Activated T-cell treated with anti-CD3 and anti-CD28 coated beads, Interleukin-2, amount 50 U/mL, for 24 hours (primary cell): Measurements from ENCODE around the gene KRT31.
"Not testable (repeated sequence)": the region's sequence is repeated elsewhere in the genome, so short reads cannot be mapped to it uniquely, and the experiment has no call there.

ENCODE experiments used
- DNase-seq: peaks from one replicate; pipeline ENCODE4 v3.0.0-alpha.2; 2020
- H3K27ac Mint-ChIP-seq: 2 replicates; pipeline ENCODE4 v1.8.0; 2020; ENCODE audit warnings: mild to moderate bottlenecking, mixed read lengths
- H3K27me3 Mint-ChIP-seq: 2 replicates; pipeline ENCODE4 v1.8.0; 2020; ENCODE audit warnings: mixed read lengths
- H3K36me3 Mint-ChIP-seq: 2 replicates; pipeline ENCODE4 v1.8.0; 2020; ENCODE audit warnings: low read depth, mixed read lengths
- H3K4me1 Mint-ChIP-seq: 2 replicates; pipeline ENCODE4 v1.8.0; 2020; ENCODE audit warnings: low read depth, mixed read lengths
- H3K4me3 Mint-ChIP-seq: 2 replicates; pipeline ENCODE4 v1.8.0; 2020; ENCODE audit warnings: mild to moderate bottlenecking, moderate library complexity, mixed read lengths
- H3K9me3 Mint-ChIP-seq: 2 replicates; pipeline ENCODE4 v1.8.0; 2020; ENCODE audit warnings: mixed read lengths

The KRT31 gene

DNA sequence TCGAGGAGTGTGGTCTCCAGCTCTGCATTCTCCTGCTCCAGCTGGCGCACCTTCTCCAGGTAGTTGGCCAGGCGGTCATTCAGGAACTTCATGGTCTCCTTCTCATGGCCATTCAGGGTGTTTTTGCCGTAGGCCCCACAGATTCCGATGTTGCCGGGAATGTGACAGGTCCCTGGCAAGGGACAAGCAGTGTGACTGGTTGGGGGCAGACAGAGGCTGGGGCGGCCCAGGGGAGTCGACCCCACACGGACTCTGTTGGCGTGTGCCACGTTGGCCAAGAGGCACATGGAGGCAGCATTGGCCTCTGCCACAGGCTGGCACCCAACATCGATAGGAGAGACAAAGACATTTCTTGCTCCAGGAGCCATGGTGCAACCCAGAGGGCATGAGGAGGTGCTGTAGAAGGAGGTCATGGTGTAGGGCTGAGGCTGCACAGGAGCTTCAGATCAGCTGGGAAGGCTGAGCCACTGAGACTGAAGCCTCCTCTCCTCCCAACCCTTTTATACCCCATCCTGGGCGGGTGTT, 26.8 kb upstream of the KRT31 start, which contains the start of gene KRT37:
TSS of gene KRT37 (minus strand) at position 475 of the 525 bp plus-strand sequence. CDS start at position 413, 62 bp downstream.
- no peaks in the 10 kb centered on the region for H3K36me3 Mint-ChIP-seq
- no peak for DNase-seq
- H3K9me3 Mint-ChIP-seq = no peaks in the 10 kb centered on the region
- no peak within 1 kb of the TSS for H3K4me3 Mint-ChIP-seq
- H3K27me3 Mint-ChIP-seq = no peaks in the 10 kb centered on the region
- H3K4me1 Mint-ChIP-seq = peaks cover 1% of the 10 kb centered on the region
- no peak within 1 kb of the TSS for H3K27ac Mint-ChIP-seq

DNA sequence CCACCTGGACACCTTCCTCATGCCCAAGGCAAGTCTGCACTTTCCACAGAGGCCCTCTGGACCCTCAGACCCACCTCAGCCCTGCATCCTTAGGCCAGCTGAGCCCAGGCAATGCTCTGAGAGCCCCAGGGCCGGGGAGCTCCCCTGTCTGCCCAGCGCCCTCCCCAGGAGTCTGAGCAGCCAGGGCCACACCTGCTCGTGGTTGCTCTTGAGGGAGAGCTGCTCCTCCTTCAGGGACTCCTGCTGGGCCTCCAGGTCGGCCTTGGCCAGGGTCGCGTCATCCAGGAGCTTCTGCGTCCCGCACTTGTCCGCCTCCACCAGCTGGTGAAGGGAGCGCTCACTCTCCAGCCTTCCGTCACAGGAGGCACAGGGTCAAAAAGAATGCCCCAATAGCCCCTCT, 25.2 kb upstream of the KRT31 start:
- DNase-seq, H3K9me3 Mint-ChIP-seq, H3K36me3 Mint-ChIP-seq, H3K27me3 Mint-ChIP-seq, H3K4me1 Mint-ChIP-seq, H3K4me3 Mint-ChIP-seq, H3K27ac Mint-ChIP-seq: not testable (repeated sequence)

DNA sequence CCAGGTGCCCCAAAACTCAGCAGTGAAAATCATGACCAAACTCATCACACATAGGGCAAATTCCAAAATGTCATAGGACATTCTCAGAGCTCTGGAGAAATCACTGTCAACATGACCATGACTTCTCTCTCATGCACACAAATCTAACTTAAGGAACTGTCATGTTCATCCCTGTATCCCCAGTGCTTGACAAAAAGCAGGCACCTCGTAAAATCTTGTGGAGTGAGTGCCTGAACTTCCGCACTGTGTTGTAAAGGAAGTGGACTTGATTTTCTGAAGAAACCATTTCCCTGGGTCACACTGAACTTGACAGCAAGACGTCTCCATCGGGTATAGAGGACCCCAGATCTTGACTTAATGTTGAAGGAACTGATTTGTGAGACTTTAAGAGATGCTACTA, 24.2 kb upstream of the KRT31 start:
- Mint-ChIP-seq H3K27me3 (no peaks in the 10 kb centered on the region), H3K4me3 (no peak overlapping the region), H3K27ac (no peak overlapping the region), H3K4me1 (peaks cover 1% of the 10 kb centered on the region), H3K36me3 (no peaks in the 10 kb centered on the region), H3K9me3 (no peaks in the 10 kb centered on the region)
- DNase-seq = no peak

DNA sequence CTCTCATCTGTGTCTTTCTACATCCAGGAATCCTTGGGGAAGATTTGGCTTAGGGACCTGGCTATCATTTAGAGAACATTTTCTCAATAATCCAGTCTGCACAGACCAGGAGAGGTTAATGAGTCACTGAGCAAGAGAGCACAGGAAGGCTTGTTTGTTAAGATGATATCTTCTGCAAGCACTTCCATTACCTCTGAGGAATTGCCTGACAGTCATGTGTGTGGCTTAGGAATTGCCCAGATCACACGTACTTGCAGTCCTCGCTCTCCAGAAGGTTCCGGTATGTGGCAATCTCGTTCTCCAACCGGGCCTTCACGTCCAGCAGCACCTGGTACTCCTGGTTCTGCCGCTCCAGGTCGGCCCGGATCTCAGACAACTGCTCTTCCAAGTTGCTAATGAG, 23.7 kb upstream of the KRT31 start:
- no peaks in the 10 kb centered on the region for H3K9me3 Mint-ChIP-seq
- no peak overlapping the region for H3K27ac Mint-ChIP-seq
- H3K4me1 Mint-ChIP-seq = peaks cover 1% of the 10 kb centered on the region
- H3K4me3 Mint-ChIP-seq = no peak overlapping the region
- no peak for DNase-seq
- H3K36me3 Mint-ChIP-seq = no peaks in the 10 kb centered on the region
- H3K27me3 Mint-ChIP-seq = no peaks in the 10 kb centered on the region

DNA sequence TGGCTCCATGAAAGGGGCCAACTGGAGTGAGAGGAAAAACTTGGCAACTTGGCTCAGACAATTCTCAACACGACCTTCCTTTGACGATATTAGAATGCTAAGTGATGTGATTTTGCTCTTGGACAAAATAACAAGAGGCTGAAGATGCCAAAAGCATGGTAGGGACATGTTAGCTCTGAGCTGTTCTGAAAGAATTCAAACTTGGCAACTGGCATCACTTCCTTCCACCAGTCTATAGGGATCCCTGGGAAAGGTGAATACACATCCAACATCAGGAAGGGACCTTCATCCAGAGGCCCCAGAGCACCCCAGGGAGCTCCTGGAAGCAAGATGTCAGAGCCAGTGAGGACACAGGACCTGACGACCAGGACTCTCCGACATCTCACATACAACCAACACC, 22.7 kb upstream of the KRT31 start:
- no peak overlapping the region for H3K27ac Mint-ChIP-seq
- H3K9me3 Mint-ChIP-seq = no peaks in the 10 kb centered on the region
- peaks cover 1% of the 10 kb centered on the region for H3K4me1 Mint-ChIP-seq
- no peaks in the 10 kb centered on the region for H3K36me3 Mint-ChIP-seq
- H3K27me3 Mint-ChIP-seq = no peaks in the 10 kb centered on the region
- no peak overlapping the region for H3K4me3 Mint-ChIP-seq
- no peak for DNase-seq

DNA sequence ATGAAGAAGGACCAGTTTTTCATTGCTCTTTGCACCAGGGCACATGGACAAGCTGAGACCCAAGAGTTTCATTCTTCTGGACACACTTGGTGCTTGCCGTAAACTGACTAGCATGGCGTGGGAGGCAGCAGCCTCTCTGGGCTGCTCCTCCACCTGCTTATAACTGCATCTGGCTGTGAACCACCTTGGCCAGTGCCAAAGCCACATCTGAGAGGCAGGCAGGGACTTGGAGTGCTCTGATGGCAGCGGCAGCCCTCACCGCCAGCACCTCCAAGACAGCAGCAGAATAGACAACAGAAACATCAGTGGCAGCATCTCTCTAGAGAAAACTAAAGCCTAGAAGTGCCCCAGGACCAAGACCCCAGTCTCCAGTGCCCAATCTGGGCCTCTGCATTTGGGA, 22.3 kb upstream of the KRT31 start:
- H3K4me1 Mint-ChIP-seq = peaks cover 1% of the 10 kb centered on the region
- H3K9me3 Mint-ChIP-seq = no peaks in the 10 kb centered on the region
- no peak overlapping the region for H3K27ac Mint-ChIP-seq
- no peak overlapping the region for H3K4me3 Mint-ChIP-seq
- DNase-seq = no peak
- H3K27me3 Mint-ChIP-seq = no peaks in the 10 kb centered on the region
- no peaks in the 10 kb centered on the region for H3K36me3 Mint-ChIP-seq

DNA sequence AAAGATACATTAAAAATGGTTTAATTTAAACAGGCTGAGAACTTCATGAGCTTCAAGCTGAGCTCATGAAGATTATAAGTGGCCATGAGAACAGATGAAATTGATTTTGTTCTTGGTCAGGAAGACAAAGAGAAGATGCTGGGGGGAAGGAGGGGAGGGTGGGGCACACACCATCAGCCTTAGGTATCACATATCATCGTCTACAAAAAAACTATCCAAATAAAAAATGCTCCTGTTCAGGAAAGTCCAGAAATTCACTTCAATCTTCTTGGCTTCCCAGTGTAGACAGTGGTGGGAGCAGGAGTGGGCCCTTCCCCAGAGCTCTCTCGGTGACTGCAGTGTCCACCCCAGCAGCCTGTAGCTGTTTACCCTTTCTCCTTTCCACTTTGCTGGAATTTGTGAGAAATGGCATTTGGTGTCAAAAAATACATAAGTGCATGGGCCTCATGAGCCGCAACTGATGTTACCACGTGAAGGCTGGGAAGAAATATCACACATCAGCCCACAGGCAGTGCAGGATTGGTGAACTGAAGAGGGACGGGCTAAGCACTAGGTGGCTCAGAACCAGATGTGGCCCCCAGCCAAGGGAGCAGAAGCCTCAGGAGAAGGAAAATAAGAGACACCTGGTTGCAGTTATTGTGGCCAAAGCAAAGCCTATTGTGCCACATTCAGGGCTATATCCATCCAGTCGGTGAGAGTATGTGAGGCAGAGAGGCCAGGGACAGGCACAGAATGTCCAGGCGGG, 20.9 kb upstream of the KRT31 start:
- Mint-ChIP-seq H3K4me3 (no peak overlapping the region), H3K27me3 (no peaks in the 10 kb centered on the region), H3K4me1 (peaks cover 1% of the 10 kb centered on the region), H3K36me3 (no peaks in the 10 kb centered on the region), H3K9me3 (no peaks in the 10 kb centered on the region), H3K27ac (no peak overlapping the region)
- DNase-seq = no peak

DNA sequence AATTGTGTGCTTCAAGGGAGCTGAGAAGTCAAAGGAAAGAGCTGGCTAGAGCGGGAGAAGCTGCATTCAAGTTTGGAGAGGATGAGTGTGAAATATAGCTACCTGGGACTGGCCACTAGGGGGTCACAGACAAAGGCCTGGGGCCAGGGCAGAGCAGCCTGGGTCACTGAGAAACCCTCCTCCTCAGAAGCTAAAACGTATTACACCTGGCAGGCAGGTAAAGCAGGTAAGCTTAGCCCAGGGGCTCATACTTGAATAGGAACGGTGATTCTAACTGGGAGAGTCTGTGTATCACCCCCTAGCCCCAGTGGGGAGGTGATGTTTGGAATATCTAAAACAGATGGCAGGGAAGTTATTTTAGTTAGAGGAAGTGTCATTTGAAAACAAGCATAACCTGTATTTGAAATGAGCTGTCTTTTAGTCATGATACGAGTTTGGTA, 20.2 kb upstream of the KRT31 start:
- no peak for DNase-seq
- H3K9me3 Mint-ChIP-seq = no peaks in the 10 kb centered on the region
- no peak overlapping the region for H3K27ac Mint-ChIP-seq
- no peaks in the 10 kb centered on the region for H3K36me3 Mint-ChIP-seq
- peaks cover 1% of the 10 kb centered on the region for H3K4me1 Mint-ChIP-seq
- H3K27me3 Mint-ChIP-seq = no peaks in the 10 kb centered on the region
- no peak overlapping the region for H3K4me3 Mint-ChIP-seq

DNA sequence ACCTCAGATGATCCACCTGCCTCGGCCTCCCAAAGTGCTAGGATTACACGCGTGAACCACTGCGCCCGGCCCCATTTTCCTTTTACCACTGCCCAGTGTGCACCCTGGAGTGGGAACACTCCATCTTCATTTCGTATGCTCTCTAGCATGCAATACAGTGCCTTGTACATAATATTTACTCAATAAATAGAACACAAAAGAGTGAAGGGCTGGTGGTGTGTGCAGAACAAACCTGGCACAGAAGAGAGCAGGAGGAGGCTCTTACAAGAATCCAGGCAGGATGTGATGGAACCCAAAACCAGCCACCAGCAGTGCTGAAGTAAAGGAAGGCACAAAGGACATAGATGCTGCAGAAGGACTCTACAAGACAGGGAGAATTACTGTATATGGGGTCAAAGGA, 19.7 kb upstream of the KRT31 start:
- Mint-ChIP-seq H3K9me3 (no peaks in the 10 kb centered on the region), H3K27ac (no peak overlapping the region), H3K4me1 (peaks cover 1% of the 10 kb centered on the region), H3K4me3 (no peak overlapping the region), H3K36me3 (no peaks in the 10 kb centered on the region), H3K27me3 (no peaks in the 10 kb centered on the region)
- DNase-seq = no peak

DNA sequence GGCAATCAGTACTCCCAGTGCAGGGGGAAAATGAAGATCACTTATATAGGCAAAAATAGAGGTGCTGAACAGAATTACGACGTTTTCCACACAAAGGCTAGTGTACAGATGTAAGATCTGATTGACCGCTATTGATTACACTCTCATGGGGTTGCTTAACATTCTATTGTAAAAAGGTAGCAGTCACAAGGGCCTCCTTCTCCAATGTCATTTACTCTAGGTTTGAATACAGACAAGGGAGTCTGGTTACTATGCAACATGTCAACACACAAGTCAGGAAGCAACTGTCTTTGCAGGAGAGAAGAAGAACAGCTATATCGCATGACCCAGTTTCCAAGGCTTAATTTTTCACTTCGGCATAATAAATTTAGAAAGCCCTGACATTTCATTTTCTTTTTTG, 19.1 kb upstream of the KRT31 start:
- no peaks in the 10 kb centered on the region for H3K9me3 Mint-ChIP-seq
- H3K36me3 Mint-ChIP-seq = no peaks in the 10 kb centered on the region
- H3K27ac Mint-ChIP-seq = no peak overlapping the region
- H3K4me3 Mint-ChIP-seq = no peak overlapping the region
- DNase-seq = no peak
- no peaks in the 10 kb centered on the region for H3K27me3 Mint-ChIP-seq
- peaks cover 1% of the 10 kb centered on the region for H3K4me1 Mint-ChIP-seq

DNA sequence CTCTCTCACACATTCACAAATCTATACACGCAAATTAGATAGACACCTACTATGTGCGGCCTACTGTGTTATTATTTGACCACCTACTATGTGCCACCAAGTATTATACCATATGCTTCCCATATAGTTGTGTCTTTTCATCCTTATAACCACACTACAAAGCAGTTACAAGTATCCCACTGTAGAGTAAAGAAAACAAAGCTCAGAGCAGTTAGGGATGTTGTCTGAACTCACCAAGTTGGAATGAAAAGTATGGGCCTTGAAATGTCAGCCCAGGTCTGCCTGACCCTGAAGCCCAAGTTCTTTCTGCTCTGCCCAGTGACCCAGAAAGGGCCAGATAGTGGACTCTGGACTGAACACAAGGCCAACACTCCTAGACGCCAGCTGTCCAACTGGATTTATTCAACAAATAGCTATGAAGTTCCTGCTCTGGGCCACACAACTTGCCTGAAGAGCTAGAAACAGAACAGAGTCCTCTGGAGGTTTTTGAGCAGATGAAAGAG, 18.5 kb upstream of the KRT31 start:
- Mint-ChIP-seq H3K4me1 (peaks cover 1% of the 10 kb centered on the region), H3K4me3 (no peak overlapping the region), H3K36me3 (no peaks in the 10 kb centered on the region), H3K27me3 (no peaks in the 10 kb centered on the region), H3K27ac (no peak overlapping the region), H3K9me3 (no peaks in the 10 kb centered on the region)
- no peak for DNase-seq

DNA sequence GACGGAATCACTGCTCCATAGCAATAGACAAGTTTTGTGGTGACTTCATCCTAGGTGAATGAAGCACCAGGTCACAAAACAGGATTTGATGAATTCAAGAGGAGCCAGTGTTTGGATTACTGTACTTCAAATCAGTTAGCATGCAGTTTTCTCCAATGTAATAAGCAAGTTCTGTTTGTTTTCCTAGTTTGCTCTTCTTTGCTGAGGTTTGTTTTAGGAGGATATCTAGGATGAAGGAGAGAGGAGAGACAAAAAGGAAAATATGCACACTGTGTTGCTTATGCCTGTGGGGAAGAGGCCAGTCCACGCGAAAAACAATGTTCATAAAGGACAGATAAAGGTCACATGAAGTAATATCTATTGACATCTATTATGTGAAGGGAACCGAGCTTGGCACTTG, 18.0 kb upstream of the KRT31 start:
- Mint-ChIP-seq H3K4me3 (no peak overlapping the region), H3K27me3 (no peaks in the 10 kb centered on the region), H3K27ac (no peak overlapping the region), H3K4me1 (peaks cover 1% of the 10 kb centered on the region), H3K9me3 (no peaks in the 10 kb centered on the region), H3K36me3 (no peaks in the 10 kb centered on the region)
- DNase-seq = no peak

DNA sequence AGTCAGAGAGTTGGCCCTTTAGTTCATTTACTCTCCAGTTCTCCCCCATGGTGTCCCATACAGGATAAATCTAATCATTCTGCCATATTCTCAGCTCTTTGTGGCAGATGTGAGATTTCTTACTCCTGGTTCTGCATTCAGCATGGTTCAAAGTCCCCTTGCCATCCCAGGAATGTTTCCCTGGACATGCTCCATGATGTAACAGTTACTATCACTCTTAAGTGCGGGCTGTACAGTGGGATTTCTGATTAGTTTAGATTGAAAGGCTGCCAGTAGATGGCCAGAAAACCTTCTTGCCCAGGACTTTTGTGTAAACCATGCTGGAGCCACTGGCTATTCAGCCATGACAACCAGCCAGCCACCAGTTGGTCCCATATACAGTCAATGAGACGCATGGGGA, 16.6 kb upstream of the KRT31 start:
- Mint-ChIP-seq H3K27ac (no peak overlapping the region), H3K36me3 (no peaks in the 10 kb centered on the region), H3K27me3 (no peaks in the 10 kb centered on the region), H3K4me3 (no peak overlapping the region), H3K9me3 (no peaks in the 10 kb centered on the region), H3K4me1 (peaks cover 5% of the 10 kb centered on the region)
- DNase-seq = no peak

DNA sequence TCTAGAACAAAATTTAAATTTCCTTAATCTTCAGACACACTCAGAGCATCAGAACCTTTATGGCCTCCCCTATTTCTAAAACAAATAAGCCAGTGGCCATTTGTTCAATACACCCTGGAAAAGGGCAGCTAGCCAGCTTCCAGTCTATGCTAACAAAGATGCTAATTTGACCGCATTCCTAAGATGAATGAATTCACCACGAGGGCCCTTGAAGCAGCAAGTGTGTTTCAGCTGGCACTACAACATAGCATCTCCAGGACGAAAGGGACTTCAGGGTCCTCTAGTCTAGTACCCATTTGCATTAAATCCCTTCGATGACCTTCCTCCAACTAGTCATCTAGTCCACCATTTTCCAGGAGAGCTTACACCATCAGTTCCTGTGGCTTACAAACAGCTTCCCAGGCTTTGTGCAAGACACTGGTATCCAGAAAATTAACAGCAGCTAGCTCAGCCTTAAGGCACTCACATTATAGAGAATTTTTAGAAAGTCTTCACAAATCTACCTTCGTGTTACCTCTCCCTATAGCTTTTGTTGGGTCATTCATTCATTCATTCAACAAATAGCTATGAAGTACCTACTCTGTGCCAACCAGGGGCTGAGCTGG, 16.0 kb upstream of the KRT31 start:
- peaks cover 9% of the 10 kb centered on the region for H3K4me1 Mint-ChIP-seq
- H3K4me3 Mint-ChIP-seq = no peak overlapping the region
- H3K36me3 Mint-ChIP-seq = no peaks in the 10 kb centered on the region
- no peaks in the 10 kb centered on the region for H3K9me3 Mint-ChIP-seq
- no peaks in the 10 kb centered on the region for H3K27me3 Mint-ChIP-seq
- no peak overlapping the region for H3K27ac Mint-ChIP-seq
- DNase-seq = no peak

DNA sequence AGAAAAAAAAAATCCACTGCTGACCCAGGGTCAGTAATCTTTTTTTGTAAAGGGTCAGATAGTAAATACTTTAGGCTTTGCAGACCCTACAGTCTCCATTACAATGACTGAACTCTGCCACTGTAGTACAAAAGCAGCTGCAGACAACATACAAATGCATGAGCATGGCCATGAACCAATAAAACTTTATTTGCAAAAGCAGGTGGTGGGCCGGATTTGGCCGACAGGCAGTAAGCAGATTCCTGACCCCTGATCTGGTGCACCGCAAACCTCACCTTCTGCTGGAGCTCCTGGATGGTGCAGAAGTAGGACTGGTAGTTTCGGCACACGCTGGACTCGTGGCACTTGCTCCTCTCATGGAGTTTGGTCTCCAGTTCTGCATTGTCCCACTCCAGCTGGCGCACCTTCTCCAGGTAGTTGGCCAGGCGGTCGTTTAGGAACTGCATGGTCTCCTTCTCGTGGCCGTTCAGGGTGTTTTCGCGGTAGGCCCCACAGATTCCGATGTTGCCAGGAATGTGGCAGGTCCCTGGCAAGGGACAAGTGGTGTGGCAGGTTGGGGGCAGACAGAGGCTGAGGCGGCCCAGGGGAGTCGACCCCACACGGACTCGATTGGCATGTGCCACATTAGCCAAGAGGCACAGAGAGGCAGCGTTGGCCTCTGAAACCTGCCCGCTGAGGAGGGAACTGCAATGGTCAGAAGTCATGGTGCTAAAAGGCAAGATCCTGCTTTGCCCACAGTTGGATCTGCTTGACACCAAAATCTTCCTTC, 13.8 kb upstream of the KRT31 start:
- no peak overlapping the region for H3K4me3 Mint-ChIP-seq
- peaks cover 9% of the 10 kb centered on the region for H3K4me1 Mint-ChIP-seq
- DNase-seq = no peak
- no peaks in the 10 kb centered on the region for H3K36me3 Mint-ChIP-seq
- no peak overlapping the region for H3K27ac Mint-ChIP-seq
- no peaks in the 10 kb centered on the region for H3K9me3 Mint-ChIP-seq
- H3K27me3 Mint-ChIP-seq = no peaks in the 10 kb centered on the region
